Measurements from ENCODE around the gene ZNF69. TPM values are rescaled to one million over a fixed set of nuclear protein-coding genes. Genes with fewer than 3 reads are reported as not detected.
"Not testable (repeated sequence)": the region's sequence is repeated elsewhere in the genome, so short reads cannot be mapped to it uniquely, and the experiment has no call there.

The ZNF69 gene
- total RNA-seq = 1 to 10 TPM; 3.4 to 4.0 TPM

DNA sequence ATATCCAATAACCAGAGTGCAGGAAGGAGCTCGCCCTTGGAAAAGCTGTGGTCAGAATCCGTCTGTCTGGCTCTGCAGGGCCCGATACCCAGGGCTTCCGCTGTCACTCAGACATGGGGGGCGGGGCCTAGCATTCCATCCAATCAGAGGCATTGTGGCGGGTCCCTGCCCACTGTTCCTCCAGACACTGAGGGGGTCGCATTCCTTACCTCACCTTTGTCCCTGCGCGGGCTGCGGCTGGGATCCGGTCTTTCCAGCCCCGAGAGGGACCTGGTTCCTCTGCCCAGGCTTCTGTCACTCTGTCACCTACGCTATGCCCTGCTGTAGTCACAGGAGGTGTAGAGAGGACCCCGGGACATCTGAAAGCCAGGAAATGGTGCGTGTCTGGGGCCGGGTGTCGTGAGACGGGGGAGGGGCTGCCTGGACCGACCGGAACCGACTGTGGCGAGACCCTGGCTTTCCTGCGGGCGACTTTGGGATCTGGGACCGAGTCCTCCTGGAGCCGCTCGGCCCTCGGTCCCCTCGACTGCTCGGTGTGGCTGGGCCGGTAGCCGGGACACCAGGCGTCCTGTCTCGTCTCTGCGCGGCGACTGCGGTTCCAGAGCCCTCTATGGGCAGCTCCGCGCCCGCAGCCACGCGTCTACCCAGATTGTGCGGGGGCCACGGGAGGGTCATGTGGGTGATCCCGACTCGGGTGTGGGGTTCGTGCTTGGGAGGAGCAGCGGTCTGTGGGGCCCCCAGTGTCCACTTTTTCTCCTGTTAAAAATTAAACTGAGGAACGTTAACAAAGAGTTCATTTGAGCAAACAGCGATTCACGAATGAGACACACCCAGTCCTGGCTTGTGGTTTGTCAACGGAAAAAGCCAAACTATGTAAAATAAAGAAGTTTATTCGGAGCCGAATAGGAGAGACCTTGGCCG is at the start of gene ZNF69:
Gene ZNF69, plus strand, starts transcription at position 172 of the 921 bp plus-strand sequence. Its CDS starts 142 bp downstream, at position 314.
- H3K9me3 Mint-ChIP-seq (ENCODE audit: insufficient read depth) = peaks cover 5% of the 10 kb centered on the region
- CTCF ChIA-PET = interaction anchor here (0.7 kb wide), 1 partner anchor 90 kb away, joined by 3 read pairs; no protein-coding TSS in a partner anchor
- POLR2A ChIA-PET = interaction anchor here (3.9 kb wide), 1 partner anchor 37 kb away, joined by 17 read pairs; the partner anchor contains the start of gene ZNF700

DNA sequence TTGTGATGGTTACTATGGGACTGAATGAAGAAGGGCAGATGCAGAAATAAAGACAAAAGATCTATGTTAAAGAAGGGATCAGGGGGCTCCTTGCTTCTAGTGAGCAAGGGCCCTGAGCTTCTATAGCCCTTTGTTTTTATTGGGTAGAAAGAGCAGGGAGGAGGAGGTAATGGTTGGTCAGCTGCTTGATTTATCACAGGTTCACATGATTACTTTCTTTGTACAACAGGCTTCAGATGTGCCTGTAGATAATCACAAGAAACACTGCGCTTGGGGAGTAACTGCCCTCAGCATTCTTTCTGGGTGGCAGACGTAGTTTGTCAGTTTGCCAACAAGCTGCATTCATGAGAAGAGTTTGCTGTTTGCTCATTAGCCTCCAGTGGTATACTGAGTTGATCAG is 43.9 kb upstream of the ZNF69 start:
- Mint-ChIP-seq H3K27ac (no peak overlapping the region), H3K4me3 (no peak overlapping the region), H3K36me3 (ENCODE audit: low read depth) (peaks cover 2% of the 10 kb centered on the region), H3K4me1 (ENCODE audit: low read depth) (peaks cover 12% of the 10 kb centered on the region), H3K9me3 (ENCODE audit: insufficient read depth) (peaks cover 12% of the 10 kb centered on the region), H3K27me3 (ENCODE audit: low read depth) (no peaks in the 10 kb centered on the region)
- ChIA-PET CTCF (no interaction called here), POLR2A (no interaction called here)
- no peak for DNase-seq
- no peak for ATAC-seq

More for the DNA sequence above, at the start of gene ZNF69:
- peak within 1 kb of the TSS; percentile 81 for H3K4me3 Mint-ChIP-seq
- peaks cover 7% of the 10 kb centered on the region for H3K27me3 Mint-ChIP-seq (ENCODE audit: low read depth)
- peaks cover 21% of the 10 kb centered on the region for H3K4me1 Mint-ChIP-seq (ENCODE audit: low read depth)
- ATAC-seq (peak; percentile 92), DNase-seq (peak; percentile 71)
- peaks cover 7% of the 10 kb centered on the region for H3K36me3 Mint-ChIP-seq (ENCODE audit: low read depth)
- H3K27ac Mint-ChIP-seq = peak within 1 kb of the TSS; percentile 74

DNA sequence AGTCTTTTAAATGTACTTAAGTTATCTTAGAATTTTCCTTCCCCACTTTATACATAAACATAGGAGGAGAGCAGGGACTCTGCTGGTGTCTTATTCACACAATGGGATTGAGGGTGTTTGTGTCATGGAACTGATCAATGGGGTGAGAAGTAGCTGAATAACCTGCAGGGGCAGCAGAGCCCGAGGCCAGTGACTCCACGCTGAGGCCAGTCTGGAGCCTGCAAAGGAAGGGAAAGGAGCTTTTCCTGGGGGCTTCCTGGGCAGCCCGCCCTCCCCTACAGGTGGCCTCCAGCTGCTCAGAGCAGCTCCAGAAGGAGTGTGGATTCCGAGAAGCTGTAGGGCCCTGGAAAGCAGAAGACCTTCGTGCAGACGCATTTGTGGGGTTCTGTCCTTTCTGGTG is 40.0 kb upstream of the ZNF69 start:
- ATAC-seq; DNase-seq; H3K4me3 Mint-ChIP-seq; POLR2A ChIA-PET; H3K27me3 Mint-ChIP-seq (ENCODE audit: low read depth); H3K27ac Mint-ChIP-seq: not testable (repeated sequence)
- peaks cover 18% of the 10 kb centered on the region for H3K9me3 Mint-ChIP-seq (ENCODE audit: insufficient read depth)
- H3K4me1 Mint-ChIP-seq (ENCODE audit: low read depth) = peaks cover 22% of the 10 kb centered on the region
- CTCF ChIA-PET = interaction anchor here (1.4 to 2.8 kb wide), 2 partner anchors 50 to 68 kb away, joined by 3 to 13 read pairs; partner anchors contain the start of gene ZNF491
- peaks cover 33% of the 10 kb centered on the region for H3K36me3 Mint-ChIP-seq (ENCODE audit: low read depth)

DNA sequence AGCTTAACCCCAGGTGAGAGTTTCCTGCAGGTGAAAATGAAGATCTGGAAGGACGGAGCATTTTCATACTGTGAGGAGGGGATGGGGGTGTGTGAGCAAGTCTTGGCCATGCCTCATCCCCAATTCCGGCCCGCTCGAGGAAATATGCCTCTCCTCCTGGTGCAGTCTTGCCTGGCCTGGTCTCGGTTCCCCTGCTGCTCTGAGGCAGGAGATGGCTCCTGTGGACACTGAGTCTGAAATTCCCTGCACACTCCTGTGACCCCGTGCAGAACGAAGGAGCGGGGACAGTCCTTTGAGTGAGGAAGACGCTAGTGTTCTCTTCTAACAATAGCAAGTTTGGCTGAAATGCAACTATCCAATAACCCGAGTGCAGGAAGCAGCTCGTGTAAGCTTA is 39.4 kb upstream of the ZNF69 start:
- peaks cover 35% of the 10 kb centered on the region for H3K36me3 Mint-ChIP-seq (ENCODE audit: low read depth)
- H3K4me1 Mint-ChIP-seq (ENCODE audit: low read depth) = peaks cover 22% of the 10 kb centered on the region
- DNase-seq (no peak), ATAC-seq (no peak)
- H3K27me3 Mint-ChIP-seq (ENCODE audit: low read depth) = no peaks in the 10 kb centered on the region
- H3K4me3 Mint-ChIP-seq = peak overlapping the region; percentile 79
- ChIA-PET CTCF (interaction anchor here (1.0 to 2.8 kb wide), 3 partner anchors 50 to 76 kb away, joined by 3 to 13 read pairs (median 4); partner anchors contain the start of gene ZNF491), POLR2A (interaction anchor here (1.3 kb wide), 1 partner anchor 11 kb away, joined by 3 read pairs; no protein-coding TSS in a partner anchor)
- H3K9me3 Mint-ChIP-seq (ENCODE audit: insufficient read depth) = peaks cover 17% of the 10 kb centered on the region
- H3K27ac Mint-ChIP-seq = peak overlapping the region; percentile 78

DNA sequence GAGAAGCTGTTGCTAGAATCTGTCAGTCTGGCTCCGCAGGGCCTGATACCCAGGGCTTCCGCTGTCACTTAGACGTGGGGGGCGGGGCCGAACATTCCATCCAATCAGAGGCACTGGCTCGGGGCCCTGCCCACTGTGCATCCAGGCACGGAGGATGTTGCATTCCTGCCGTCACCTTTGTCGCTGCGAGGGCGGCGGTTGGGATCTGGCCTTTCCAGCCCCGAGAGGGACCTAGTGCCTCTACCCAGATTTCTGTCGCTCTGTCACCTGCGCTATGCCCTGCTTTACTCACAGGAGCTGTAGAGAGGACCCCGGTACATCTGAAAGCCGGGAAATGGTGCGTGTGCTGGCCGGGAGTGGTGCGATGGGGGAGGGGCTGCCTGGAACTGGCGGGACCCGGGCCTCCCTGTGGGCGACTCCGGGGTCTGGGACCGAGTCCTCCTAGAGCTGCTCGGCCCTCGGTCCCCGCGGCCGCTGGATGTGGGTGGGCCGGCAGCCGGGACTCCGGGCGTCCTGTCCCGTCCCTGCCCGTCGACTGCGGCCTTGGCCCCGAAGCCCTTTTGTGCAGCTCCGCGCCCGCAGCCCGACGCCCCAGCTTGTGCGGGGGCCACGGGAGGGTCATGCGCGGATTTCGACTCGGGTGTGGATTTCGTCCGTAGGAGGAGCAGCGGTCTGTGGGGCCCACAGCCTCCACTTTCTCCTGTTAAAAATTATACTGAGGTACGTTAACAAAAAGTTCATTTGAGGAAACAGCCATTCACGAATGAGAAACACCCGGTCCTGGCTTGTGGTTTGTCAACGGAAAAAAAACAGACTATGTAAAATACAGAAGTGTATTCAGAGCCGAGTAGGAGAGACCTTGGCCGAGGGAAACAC is 38.8 kb upstream of the ZNF69 start, which contains the start of gene ZNF439:
Gene ZNF439, plus strand, starts transcription at position 133 of the 876 bp plus-strand sequence. Its CDS starts 142 bp downstream, at position 275.
- H3K4me3 Mint-ChIP-seq = peak within 1 kb of the TSS; percentile 79

DNA sequence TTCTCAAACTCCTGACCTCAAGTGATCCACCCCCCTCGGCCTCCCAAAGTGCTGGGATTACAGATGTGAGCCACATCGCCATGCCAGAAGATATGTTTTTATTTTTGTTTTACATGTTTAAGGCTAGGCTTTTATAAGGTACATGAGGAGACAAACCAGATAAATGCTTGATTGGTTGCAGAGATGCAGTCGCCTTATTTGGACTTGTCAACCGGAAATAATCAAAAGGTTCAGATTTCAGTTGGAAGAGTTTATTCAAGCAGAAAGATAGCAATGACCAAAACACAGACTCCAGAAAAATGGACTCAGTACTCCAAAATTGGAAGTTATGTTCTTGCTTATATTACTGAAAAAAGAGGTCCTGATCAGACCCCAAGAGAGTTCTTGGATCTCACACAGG is 37.3 kb upstream of the ZNF69 start:
- ATAC-seq; H3K27ac Mint-ChIP-seq; CTCF ChIA-PET; POLR2A ChIA-PET; DNase-seq; H3K27me3 Mint-ChIP-seq (ENCODE audit: low read depth): not testable (repeated sequence)
- Mint-ChIP-seq H3K4me3 (peak overlapping the region; percentile 79), H3K36me3 (ENCODE audit: low read depth) (peaks cover 48% of the 10 kb centered on the region), H3K4me1 (ENCODE audit: low read depth) (peaks cover 22% of the 10 kb centered on the region), H3K9me3 (ENCODE audit: insufficient read depth) (peaks cover 17% of the 10 kb centered on the region)

More for the DNA sequence above, 38.8 kb upstream of the ZNF69 start, which contains the start of gene ZNF439:
- CTCF ChIA-PET = interaction anchor here (1.0 to 2.8 kb wide), 2 partner anchors 51 to 75 kb away, joined by 4 to 13 read pairs; partner anchors contain the start of gene ZNF491
- Mint-ChIP-seq H3K9me3 (ENCODE audit: insufficient read depth) (peaks cover 23% of the 10 kb centered on the region), H3K27ac (peak within 1 kb of the TSS; percentile 83), H3K4me1 (ENCODE audit: low read depth) (peaks cover 22% of the 10 kb centered on the region), H3K36me3 (ENCODE audit: low read depth) (peaks cover 39% of the 10 kb centered on the region), H3K27me3 (ENCODE audit: low read depth) (no peaks in the 10 kb centered on the region)
- POLR2A ChIA-PET = interaction anchor here (0.7 to 1.3 kb wide), 2 partner anchors 10 to 254 kb away, joined by 3 read pairs; no protein-coding TSS in a partner anchor
- DNase-seq (peak; percentile 95), ATAC-seq (peak; percentile 100)

DNA sequence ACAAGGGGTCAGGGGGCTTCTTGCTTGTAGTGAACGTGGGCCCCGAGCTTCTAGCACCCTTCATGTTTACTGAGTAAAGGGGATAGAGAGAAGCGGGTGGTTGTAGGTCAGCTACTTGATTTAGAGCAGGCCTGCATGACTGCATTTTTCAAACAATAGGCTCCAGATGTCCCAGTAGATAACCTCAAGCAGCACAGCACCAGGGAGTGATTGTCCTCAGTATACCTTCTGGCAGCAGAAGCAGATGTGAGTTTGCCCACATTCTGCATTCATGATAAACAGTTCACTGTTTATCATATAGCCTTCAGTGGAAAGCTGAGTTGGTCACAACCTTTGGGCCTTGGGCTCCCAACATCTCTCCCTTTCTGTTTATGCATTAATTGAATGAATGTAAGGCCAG is 34.2 kb upstream of the ZNF69 start:
- H3K27me3 Mint-ChIP-seq (ENCODE audit: low read depth) = no peaks in the 10 kb centered on the region
- POLR2A ChIA-PET = no interaction called here

DNA sequence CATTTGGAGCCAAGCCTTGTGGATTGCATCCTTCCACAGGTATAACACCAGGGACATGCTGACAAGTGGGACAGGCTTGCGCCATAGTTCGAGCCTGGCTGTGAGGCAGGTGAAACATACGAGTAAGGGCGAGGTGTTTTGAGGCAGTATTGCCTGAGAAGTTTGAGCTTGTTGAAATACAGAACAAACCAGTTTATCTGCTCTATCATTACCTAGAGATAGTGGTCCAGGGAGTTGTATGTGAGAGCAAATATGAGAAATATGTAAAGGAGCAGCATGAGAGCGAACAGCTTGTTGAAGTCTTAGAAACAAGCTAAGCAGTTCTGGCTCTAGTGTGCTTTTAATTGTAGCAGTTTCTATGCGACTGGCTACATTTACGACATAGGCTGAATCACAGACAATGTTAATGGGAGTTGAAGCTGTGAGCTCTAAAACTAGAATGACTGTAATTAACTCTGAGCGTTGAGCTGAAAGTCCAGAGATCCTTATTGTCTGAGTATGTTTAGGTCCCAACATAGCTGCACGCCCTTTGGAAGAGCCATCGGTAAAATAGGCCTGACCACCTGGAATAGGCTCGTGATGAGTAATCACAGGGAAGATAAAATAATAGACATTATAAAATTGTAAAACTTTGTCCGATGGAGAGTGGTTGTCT is 30.9 kb upstream of the ZNF69 start:
- Mint-ChIP-seq H3K4me1 (ENCODE audit: low read depth) (no peaks in the 10 kb centered on the region), H3K4me3 (no peak overlapping the region), H3K27ac (no peak overlapping the region), H3K27me3 (ENCODE audit: low read depth) (no peaks in the 10 kb centered on the region), H3K9me3 (ENCODE audit: insufficient read depth) (peaks cover 58% of the 10 kb centered on the region), H3K36me3 (ENCODE audit: low read depth) (peaks cover 54% of the 10 kb centered on the region)
- DNase-seq (no peak), ATAC-seq (no peak)
- ChIA-PET POLR2A (no interaction called here), CTCF (interaction anchor here (1.0 kb wide), 1 partner anchor 59 kb away, joined by 4 read pairs; the partner anchor contains the start of gene ZNF491)

More for the DNA sequence above, 34.2 kb upstream of the ZNF69 start:
- H3K27ac Mint-ChIP-seq = no peak overlapping the region
- H3K9me3 Mint-ChIP-seq (ENCODE audit: insufficient read depth) = peaks cover 40% of the 10 kb centered on the region
- no peak for ATAC-seq
- CTCF ChIA-PET = no interaction called here
- H3K4me1 Mint-ChIP-seq (ENCODE audit: low read depth) = peaks cover 13% of the 10 kb centered on the region
- H3K36me3 Mint-ChIP-seq (ENCODE audit: low read depth) = peaks cover 70% of the 10 kb centered on the region
- no peak for DNase-seq
- no peak overlapping the region for H3K4me3 Mint-ChIP-seq

DNA sequence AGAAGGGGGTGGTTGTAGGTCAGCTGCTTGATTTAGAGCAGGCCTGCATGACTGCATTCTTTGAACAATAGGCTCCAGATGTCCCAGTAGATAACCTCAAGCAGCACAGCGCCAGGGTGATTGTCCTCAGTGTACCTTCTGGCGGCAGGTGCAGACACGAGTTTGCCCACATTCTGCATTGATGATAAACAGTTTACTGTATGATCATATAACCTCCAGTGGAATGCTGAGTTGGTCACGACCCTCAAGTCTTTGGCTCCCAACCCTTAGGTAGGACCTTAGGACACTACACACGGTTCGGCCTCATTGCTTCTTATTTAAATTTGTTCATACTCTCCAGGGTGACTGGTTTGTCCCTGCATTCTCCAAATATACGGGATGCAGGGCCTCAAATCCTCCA is 26.9 kb upstream of the ZNF69 start:
- DNase-seq (no peak), ATAC-seq (no peak)
- ChIA-PET POLR2A (no interaction called here), CTCF (no interaction called here)
- no peak overlapping the region for H3K27ac Mint-ChIP-seq
- H3K9me3 Mint-ChIP-seq (ENCODE audit: insufficient read depth) = peaks cover 63% of the 10 kb centered on the region
- no peaks in the 10 kb centered on the region for H3K4me1 Mint-ChIP-seq (ENCODE audit: low read depth)
- peaks cover 58% of the 10 kb centered on the region for H3K36me3 Mint-ChIP-seq (ENCODE audit: low read depth)
- H3K27me3 Mint-ChIP-seq (ENCODE audit: low read depth) = no peaks in the 10 kb centered on the region
- H3K4me3 Mint-ChIP-seq = no peak overlapping the region

DNA sequence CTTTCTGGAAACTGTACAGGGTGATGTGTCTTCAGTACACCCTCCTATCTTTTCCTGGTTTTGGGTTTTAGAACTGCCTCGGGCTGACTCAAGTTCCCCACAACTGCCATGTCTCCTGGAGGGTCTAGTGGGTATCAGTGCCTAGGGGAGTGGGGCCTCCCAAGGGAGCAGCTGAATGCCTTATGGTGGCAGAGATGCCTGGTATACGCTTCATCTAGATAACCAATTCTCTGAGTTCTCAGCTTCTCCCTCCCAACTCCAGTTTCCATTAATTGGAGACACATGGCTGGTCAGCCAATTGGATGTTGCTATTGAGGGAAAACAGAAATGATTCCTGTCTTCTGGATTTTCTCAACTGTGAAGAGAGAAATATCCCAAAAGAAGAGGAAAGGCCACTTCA is 26.3 kb upstream of the ZNF69 start:
- no peak overlapping the region for H3K4me3 Mint-ChIP-seq
- POLR2A ChIA-PET = no interaction called here

DNA sequence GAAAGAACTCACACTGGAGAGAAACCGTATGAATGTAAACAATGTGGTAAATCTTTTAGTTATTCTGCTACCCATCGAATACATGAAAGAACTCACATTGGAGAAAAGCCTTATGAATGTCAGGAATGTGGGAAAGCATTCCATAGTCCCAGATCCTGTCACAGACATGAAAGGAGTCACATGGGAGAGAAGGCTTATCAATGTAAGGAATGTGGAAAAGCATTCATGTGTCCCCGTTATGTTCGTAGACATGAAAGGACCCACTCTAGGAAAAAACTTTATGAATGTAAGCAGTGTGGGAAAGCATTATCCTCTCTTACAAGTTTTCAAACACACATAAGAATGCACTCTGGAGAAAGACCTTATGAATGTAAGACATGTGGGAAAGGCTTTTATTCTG is 19.8 kb upstream of the ZNF69 start:
- H3K4me3 Mint-ChIP-seq; H3K4me1 Mint-ChIP-seq (ENCODE audit: low read depth); CTCF ChIA-PET; POLR2A ChIA-PET; H3K27me3 Mint-ChIP-seq (ENCODE audit: low read depth); ATAC-seq; DNase-seq; H3K27ac Mint-ChIP-seq: not testable (repeated sequence)
- Mint-ChIP-seq H3K9me3 (ENCODE audit: insufficient read depth) (peaks cover 50% of the 10 kb centered on the region), H3K36me3 (ENCODE audit: low read depth) (peaks cover 62% of the 10 kb centered on the region)

More for the DNA sequence above, 26.3 kb upstream of the ZNF69 start:
- peaks cover 58% of the 10 kb centered on the region for H3K36me3 Mint-ChIP-seq (ENCODE audit: low read depth)
- no peaks in the 10 kb centered on the region for H3K4me1 Mint-ChIP-seq (ENCODE audit: low read depth)
- H3K27ac Mint-ChIP-seq = no peak overlapping the region
- peaks cover 63% of the 10 kb centered on the region for H3K9me3 Mint-ChIP-seq (ENCODE audit: insufficient read depth)
- CTCF ChIA-PET = no interaction called here
- no peaks in the 10 kb centered on the region for H3K27me3 Mint-ChIP-seq (ENCODE audit: low read depth)
- DNase-seq (no peak), ATAC-seq (no peak)

Measured in activated CD8-positive, alpha-beta T cell treated with anti-CD3 and anti-CD28 coated beads, Interleukin-2, amount 10 ng/mL, durations not matched to agents 7 days and 5 days (primary cell).